Measurements from ENCODE around the gene DLGAP4.

GRCh38 chr20:36273414-36274180, 32.5 kb upstream of the DLGAP4 start:
- TF ChIP-seq SP1 (IDR thresholded peaks at IDR 0.05) (no peak), LEF1 (IDR thresholded peaks at IDR 0.05; ENCODE audit: borderline replicate concordance) (no peak), ELF4 (IDR thresholded peaks at IDR 0.05) (no peak), SUZ12 (IDR thresholded peaks at IDR 0.05) (no peak)
